HL-60 (cell line): Measurements from ENCODE around the gene KCNAB1.

Experiments used
- DNase-seq, 2 experiments: peaks; one replicate each; pipeline ENCODE4 v3.0.0-alpha.2; 2010 to 2020; ENCODE audit warnings: low read depth in 1 of 2, low spot score in 1 of 2
- H3K27ac ChIP-seq: fragments of 250-450 bp; sonication (Bioruptor Pico); replicated peaks from 2 replicates; pipeline ENCODE4 v1.5.1; 2020; ENCODE audit warnings: mild to moderate bottlenecking, moderate library complexity
- H3K27me3 ChIP-seq: fragments of 250-450 bp; sonication (Bioruptor Pico); 2 replicates; pipeline ENCODE4 v1.5.1; 2021; ENCODE audit warnings: mild to moderate bottlenecking, moderate library complexity; ENCODE audit not compliant: insufficient read depth, poor library complexity, severe bottlenecking
- H3K4me3 ChIP-seq: replicated peaks from 2 replicates; pipeline ENCODE4 v1.5.1; 2011; ENCODE audit warnings: mild to moderate bottlenecking, control low read depth, low read length; ENCODE audit not compliant: insufficient read depth
- CTCF ChIP-seq: IDR thresholded peaks from one replicate; pipeline ENCODE4 v1.5.1; 2011; ENCODE audit warnings: low read length, control low read depth, inconsistent platforms; ENCODE audit not compliant: insufficient read depth
- GABPA ChIP-seq: IDR thresholded peaks from 2 replicates; pipeline ENCODE4 v1.6.1; 2012; ENCODE audit warnings: low read depth
- POLR2AphosphoS5 ChIP-seq: IDR thresholded peaks from 2 replicates; pipeline ENCODE4 v1.6.1; 2012; ENCODE audit warnings: low read depth
- REST ChIP-seq: IDR thresholded peaks from 2 replicates; pipeline ENCODE4 v1.6.1; 2012; ENCODE audit warnings: low read depth; ENCODE audit not compliant: insufficient replicate concordance
- SPI1 ChIP-seq: IDR thresholded peaks from 2 replicates; pipeline ENCODE4 v1.6.1; 2012; ENCODE audit warnings: low read depth, mild to moderate bottlenecking, borderline replicate concordance

The KCNAB1 gene

GRCh38 chr3:156472150-156472549 lies 351.8 kb downstream of the KCNAB1 start:
- Histone ChIP-seq H3K4me3 (no peak overlapping the region), H3K27me3 (peaks cover 17% of the 10 kb centered on the region), H3K27ac (no peak overlapping the region)
- no peak for DNase-seq
- no peak for TF ChIP-seq SPI1

- Histone ChIP-seq H3K27me3 (peaks cover 14% of the 10 kb centered on the region), H3K27ac (no peak overlapping the region), H3K4me3 (no peak overlapping the region)
- DNase-seq, result no peak
- TF ChIP-seq CTCF (no peak), POLR2AphosphoS5 (no peak), SPI1 (no peak), GABPA (no peak), REST (no peak)
Measured at GRCh38 chr3:156472684-156473083, 352.3 kb downstream of the KCNAB1 start.

- Histone ChIP-seq H3K4me3 (no peak overlapping the region), H3K27me3 (peaks cover 9% of the 10 kb centered on the region), H3K27ac (no peak overlapping the region)
- DNase-seq, result no peak
- TF ChIP-seq REST (no peak), POLR2AphosphoS5 (no peak), GABPA (no peak), SPI1 (no peak), CTCF (no peak)
Measured at GRCh38 chr3:156473341-156473740, 353.0 kb downstream of the KCNAB1 start.

- DNase-seq, result no peak
- no peak overlapping the region for H3K4me3 ChIP-seq
- TF ChIP-seq REST (no peak), POLR2AphosphoS5 (no peak), CTCF (no peak), SPI1 (no peak), GABPA (no peak)
- H3K27me3 ChIP-seq, result peaks cover 9% of the 10 kb centered on the region
- H3K27ac ChIP-seq, result no peak overlapping the region
Measured at GRCh38 chr3:156474560-156475389, 354.4 kb downstream of the KCNAB1 start.
